K562 (cell line): ENCODE results near the gene SS18L1.

Experiments
- ETV1 ChIP-seq: fragments of 450-650 bp; conservative IDR thresholded peaks from 2 replicates; pipeline ENCODE4 v1.6.1; 2016; ENCODE audit warnings: missing genetic modification characterization, control low read depth, low read depth, missing compliant biosample characterization
- EZH2 ChIP-seq: IDR thresholded peaks from 2 replicates; pipeline ENCODE4 v1.6.1; 2012; ENCODE audit warnings: low read depth, mild to moderate bottlenecking, inconsistent platforms, low read length, borderline replicate concordance
- RFX5 ChIP-seq: IDR thresholded peaks from 2 replicates; pipeline ENCODE4 v1.6.1; 2011; ENCODE audit warnings: low read depth, mild to moderate bottlenecking, improper control_type of control experiment, low read length
- SUPT5H ChIP-seq: fragments of 450-650 bp; IDR thresholded peaks from 2 replicates; pipeline ENCODE4 v1.6.1; 2016
- TAF7 ChIP-seq: fragments of 450-650 bp; IDR thresholded peaks from 2 replicates; pipeline ENCODE4 v1.6.1; 2016; ENCODE audit warnings: missing genetic modification characterization, missing compliant biosample characterization
- TCF7L2 ChIP-seq: fragments of 150-350 bp; IDR thresholded peaks from 2 replicates; pipeline ENCODE4 v1.6.1; 2016; ENCODE audit warnings: low read depth, mild to moderate bottlenecking, low read length, moderate library complexity
- ZNF184 ChIP-seq: sonication (generic); formaldehyde crosslinking; IDR thresholded peaks from 2 replicates; pipeline ENCODE4 v1.5.0; 2020; ENCODE audit warnings: missing genetic modification reagents
- ZNF561 ChIP-seq: fragments of 450-650 bp; formaldehyde crosslinking; conservative IDR thresholded peaks from 2 replicates; pipeline ENCODE4 v1.4.0; 2020; ENCODE audit warnings: mild to moderate bottlenecking, moderate library complexity
- TF ChIP-seq, protein P1 (sequence below), 3 experiments: IDR thresholded peaks in 2 of 3; conservative IDR thresholded peaks in 1 of 3; 2 replicates each; pipeline ENCODE4 v1.5.1; 2011 to 2012; ENCODE audit warnings: low read length in 3 of 3, mild to moderate bottlenecking in 3 of 3, control low read depth in 2 of 3, improper control_type of control experiment in 1 of 3, inconsistent platforms in 1 of 3, low read depth in 1 of 3, mixed read lengths in 1 of 3, moderate library complexity in 1 of 3; ENCODE audit not compliant: insufficient read depth in 2 of 3
- TF ChIP-seq, protein P2 (sequence below), 2 experiments: fragments of 450-650 bp; formaldehyde crosslinking in 1 of 2; IDR thresholded peaks; 2 replicates each; pipeline versions ENCODE4 v1.4.0 to v1.6.1; 2014 to 2020; ENCODE audit warnings: mild to moderate bottlenecking in 2 of 2, borderline replicate concordance in 1 of 2, low read depth in 1 of 2
- TF ChIP-seq, protein P3 (sequence below): sonication (generic); formaldehyde crosslinking; IDR thresholded peaks from 2 replicates; pipeline ENCODE4 v1.8.1; 2022; ENCODE audit warnings: missing genetic modification reagents
- TF ChIP-seq, protein P4 (sequence below): sonication (generic); formaldehyde crosslinking; IDR thresholded peaks from 2 replicates; pipeline ENCODE4 v1.8.1; 2022; ENCODE audit warnings: missing genetic modification reagents

DNA sequence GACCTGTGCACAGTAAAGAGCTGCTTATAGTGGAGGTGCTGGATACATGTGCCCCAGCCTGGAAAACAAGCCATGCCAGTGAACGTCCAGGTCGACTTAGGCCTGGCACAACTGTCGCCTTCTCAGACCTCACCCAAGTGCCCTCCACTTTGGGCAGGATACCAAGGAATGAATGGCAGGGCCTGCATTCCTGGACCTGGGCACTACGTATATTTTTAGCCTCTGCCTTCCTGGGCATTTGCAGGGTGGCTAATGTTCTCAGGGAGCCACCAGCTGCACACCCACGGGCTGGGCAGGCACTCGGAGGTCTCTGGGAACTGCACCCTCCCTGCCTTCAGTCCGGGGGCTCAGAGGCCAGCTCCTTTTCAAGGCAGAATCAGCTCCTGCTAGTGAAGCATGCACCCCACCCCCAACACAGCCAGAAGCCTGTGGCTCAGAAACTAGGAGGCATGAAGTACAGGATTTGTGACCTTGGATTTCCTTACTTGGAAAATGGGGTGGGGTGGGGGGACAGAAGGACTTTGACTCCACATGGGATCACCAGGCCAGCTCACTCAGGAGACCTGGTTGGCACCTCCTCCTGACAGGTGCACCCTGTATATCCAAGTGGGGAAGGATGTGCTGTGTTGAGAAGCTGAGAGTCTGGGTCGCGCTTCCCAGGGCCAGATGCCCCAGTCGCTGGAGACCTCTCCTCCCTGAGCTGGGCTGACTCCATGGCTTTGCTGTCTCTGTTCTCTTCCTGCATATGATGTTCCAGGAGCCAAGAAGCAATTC, 23.8 kb upstream of the SS18L1 start:
- TF ChIP-seq SUPT5H (no peak), TAF7 (tag) (no peak), ZNF561 (no peak), RFX5 (no peak), ZNF184 (CRISPR knock-in tag) (no peak), EZH2 (no peak), TCF7L2 (no peak), ETV1 (no peak)
- TF ChIP-seq, protein P1, sequence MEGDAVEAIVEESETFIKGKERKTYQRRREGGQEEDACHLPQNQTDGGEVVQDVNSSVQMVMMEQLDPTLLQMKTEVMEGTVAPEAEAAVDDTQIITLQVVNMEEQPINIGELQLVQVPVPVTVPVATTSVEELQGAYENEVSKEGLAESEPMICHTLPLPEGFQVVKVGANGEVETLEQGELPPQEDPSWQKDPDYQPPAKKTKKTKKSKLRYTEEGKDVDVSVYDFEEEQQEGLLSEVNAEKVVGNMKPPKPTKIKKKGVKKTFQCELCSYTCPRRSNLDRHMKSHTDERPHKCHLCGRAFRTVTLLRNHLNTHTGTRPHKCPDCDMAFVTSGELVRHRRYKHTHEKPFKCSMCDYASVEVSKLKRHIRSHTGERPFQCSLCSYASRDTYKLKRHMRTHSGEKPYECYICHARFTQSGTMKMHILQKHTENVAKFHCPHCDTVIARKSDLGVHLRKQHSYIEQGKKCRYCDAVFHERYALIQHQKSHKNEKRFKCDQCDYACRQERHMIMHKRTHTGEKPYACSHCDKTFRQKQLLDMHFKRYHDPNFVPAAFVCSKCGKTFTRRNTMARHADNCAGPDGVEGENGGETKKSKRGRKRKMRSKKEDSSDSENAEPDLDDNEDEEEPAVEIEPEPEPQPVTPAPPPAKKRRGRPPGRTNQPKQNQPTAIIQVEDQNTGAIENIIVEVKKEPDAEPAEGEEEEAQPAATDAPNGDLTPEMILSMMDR (IDR thresholded peaks at IDR 0.05 in 2 of 3, conservative IDR thresholded peaks at IDR 0.05 in 1 of 3; ENCODE audit: insufficient read depth in 2 of 3, low read depth in 1 of 3, low read length in 3 of 3) = no peak
- TF ChIP-seq, protein P2, sequence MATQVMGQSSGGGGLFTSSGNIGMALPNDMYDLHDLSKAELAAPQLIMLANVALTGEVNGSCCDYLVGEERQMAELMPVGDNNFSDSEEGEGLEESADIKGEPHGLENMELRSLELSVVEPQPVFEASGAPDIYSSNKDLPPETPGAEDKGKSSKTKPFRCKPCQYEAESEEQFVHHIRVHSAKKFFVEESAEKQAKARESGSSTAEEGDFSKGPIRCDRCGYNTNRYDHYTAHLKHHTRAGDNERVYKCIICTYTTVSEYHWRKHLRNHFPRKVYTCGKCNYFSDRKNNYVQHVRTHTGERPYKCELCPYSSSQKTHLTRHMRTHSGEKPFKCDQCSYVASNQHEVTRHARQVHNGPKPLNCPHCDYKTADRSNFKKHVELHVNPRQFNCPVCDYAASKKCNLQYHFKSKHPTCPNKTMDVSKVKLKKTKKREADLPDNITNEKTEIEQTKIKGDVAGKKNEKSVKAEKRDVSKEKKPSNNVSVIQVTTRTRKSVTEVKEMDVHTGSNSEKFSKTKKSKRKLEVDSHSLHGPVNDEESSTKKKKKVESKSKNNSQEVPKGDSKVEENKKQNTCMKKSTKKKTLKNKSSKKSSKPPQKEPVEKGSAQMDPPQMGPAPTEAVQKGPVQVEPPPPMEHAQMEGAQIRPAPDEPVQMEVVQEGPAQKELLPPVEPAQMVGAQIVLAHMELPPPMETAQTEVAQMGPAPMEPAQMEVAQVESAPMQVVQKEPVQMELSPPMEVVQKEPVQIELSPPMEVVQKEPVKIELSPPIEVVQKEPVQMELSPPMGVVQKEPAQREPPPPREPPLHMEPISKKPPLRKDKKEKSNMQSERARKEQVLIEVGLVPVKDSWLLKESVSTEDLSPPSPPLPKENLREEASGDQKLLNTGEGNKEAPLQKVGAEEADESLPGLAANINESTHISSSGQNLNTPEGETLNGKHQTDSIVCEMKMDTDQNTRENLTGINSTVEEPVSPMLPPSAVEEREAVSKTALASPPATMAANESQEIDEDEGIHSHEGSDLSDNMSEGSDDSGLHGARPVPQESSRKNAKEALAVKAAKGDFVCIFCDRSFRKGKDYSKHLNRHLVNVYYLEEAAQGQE (IDR thresholded peaks at IDR 0.05; ENCODE audit: borderline replicate concordance) = no peak
- TF ChIP-seq, protein P2 (CRISPR knock-in tag; IDR thresholded peaks at IDR 0.05; ENCODE audit: low read depth) = no peak
- TF ChIP-seq, protein P3, sequence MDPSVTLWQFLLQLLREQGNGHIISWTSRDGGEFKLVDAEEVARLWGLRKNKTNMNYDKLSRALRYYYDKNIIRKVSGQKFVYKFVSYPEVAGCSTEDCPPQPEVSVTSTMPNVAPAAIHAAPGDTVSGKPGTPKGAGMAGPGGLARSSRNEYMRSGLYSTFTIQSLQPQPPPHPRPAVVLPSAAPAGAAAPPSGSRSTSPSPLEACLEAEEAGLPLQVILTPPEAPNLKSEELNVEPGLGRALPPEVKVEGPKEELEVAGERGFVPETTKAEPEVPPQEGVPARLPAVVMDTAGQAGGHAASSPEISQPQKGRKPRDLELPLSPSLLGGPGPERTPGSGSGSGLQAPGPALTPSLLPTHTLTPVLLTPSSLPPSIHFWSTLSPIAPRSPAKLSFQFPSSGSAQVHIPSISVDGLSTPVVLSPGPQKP = no peak
- TF ChIP-seq, protein P4, sequence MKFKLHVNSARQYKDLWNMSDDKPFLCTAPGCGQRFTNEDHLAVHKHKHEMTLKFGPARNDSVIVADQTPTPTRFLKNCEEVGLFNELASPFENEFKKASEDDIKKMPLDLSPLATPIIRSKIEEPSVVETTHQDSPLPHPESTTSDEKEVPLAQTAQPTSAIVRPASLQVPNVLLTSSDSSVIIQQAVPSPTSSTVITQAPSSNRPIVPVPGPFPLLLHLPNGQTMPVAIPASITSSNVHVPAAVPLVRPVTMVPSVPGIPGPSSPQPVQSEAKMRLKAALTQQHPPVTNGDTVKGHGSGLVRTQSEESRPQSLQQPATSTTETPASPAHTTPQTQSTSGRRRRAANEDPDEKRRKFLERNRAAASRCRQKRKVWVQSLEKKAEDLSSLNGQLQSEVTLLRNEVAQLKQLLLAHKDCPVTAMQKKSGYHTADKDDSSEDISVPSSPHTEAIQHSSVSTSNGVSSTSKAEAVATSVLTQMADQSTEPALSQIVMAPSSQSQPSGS (CRISPR knock-in tag) = no peak
